ENCODE data around the gene CFAP46. TPM values are rescaled to one million over a fixed set of nuclear protein-coding genes. Genes with fewer than 3 reads are reported as not detected.

Gene CFAP46
- total and polyA plus RNA-seq, 3 experiments from 2014 or later = 0.09 TPM; not detected in 2

DNA sequence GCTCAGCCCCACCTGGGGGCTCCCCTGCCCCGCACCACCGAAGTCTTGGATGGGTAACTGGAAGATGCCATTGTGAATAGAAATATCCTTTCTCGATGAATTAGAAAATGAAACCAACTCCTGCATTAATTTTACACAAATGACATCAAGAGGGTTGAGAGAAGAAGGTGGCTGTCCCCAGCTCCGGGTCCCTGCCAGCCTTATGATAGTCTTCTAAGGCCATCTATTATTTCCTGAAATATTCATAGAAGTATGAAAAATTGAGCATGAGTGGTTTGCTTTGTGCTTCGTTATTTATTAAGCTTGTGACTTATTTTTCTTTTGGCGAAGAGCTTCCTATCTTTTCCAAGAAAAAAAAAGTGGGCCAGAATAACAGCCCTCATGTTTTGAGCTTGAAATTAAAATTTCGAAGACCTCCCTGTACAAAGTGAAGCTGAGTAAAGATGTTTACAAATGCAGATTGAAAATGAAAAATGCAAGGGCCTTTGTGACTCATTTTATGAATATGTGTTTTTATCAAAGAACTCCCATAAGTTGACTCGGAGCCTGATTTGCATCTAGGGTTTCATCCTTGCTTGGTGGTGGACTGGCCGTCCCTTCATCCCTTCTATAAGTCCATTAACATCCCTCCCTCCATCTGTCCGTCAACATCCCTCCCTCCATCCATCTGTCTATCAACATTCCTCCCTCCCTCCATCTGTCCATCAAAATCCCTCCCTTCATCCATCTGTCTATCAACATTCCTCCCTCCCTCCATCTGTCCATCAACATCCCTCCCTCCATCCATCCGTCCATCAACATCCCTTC, 20.5 kb upstream of the CFAP46 start:
- Mint-ChIP-seq H3K9me3 (no peaks in the 10 kb centered on the region), H3K4me3 (peak overlapping the region; percentile 90 to 99 (median 95)), H3K27me3 (peaks cover 5 to 8% of the 10 kb centered on the region in 2 donors), H3K4me1 (peaks cover 14 to 21% (median 16%) of the 10 kb centered on the region in 3 donors), H3K36me3 (peaks cover 0 to 3% (median 0%) of the 10 kb centered on the region in 3 donors), H3K27ac (peak overlapping the region in 6 of 8 donors; percentile 82 to 94 (median 90))
- DNase-seq = no peak
- ChIA-PET CTCF (interaction anchor here (0.9 to 1.4 kb wide), 2 partner anchors 10 to 13 kb away, joined by 3 to 4 read pairs; no protein-coding TSS in a partner anchor), POLR2A (no interaction called here)
- no peaks in the 10 kb centered on the region for H3K27me3 ChIP-seq (ENCODE audit: insufficient read depth, low read length, poor library complexity, severe bottlenecking)
- H3K4me3 ChIP-seq (ENCODE audit: low read length) = peak overlapping the region; percentile 66
- peak overlapping the region; percentile 35 for H3K27ac ChIP-seq (ENCODE audit: low read depth, low read length)
- H3K4me1 ChIP-seq (ENCODE audit: insufficient read depth, low read length) = no peaks in the 10 kb centered on the region
- H3K36me3 ChIP-seq (ENCODE audit: insufficient read depth, low read length) = no peaks in the 10 kb centered on the region
- no peaks in the 10 kb centered on the region for H3K9me3 ChIP-seq (ENCODE audit: low read length)

DNA sequence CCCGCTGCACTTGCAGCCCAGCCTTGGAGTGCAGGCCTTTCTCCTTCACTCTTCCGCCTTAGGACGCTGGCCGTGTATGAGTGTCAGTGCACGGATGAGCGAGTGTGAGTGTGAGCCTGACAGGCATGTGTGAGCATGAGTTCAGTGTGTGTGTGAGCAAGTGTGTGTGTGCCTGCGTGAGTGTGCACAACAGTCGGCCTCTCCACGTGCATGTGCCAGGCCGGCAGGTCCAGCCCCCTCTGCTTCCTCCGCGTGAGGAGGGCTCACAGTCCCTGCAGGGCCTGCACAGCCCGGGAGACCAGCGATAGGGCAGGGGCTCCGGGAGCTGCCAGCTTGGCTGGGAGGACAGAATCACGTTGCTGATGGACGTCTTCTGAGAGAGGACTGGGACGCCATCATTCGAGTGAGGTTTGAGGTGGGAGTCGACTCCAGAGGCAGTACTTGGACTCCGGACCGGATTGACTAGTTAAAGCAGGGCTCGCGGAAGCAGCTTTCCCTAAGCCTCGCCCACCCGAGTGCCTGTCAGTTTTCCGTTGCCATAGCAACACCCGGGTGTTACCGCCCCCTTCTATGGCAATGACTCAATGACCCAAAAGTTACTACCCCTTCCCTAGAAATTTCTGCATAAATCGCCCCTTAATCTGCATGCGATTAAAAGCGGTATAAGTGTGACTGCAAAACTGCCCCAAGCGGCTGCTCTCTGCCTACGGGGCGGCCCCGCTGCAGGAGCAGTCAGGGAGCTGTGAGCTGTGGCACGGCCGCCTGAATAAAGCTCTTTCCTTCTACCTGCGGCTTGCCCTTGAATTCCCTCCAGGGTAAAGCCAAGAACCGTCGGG, 19.6 kb upstream of the CFAP46 start:
- Mint-ChIP-seq H3K36me3 (peaks cover 0 to 3% (median 0%) of the 10 kb centered on the region in 3 donors), H3K9me3 (no peaks in the 10 kb centered on the region), H3K4me1 (peaks cover 14 to 21% (median 16%) of the 10 kb centered on the region in 3 donors), H3K27me3 (peaks cover 5 to 8% of the 10 kb centered on the region in 2 donors), H3K27ac (peak overlapping the region in 6 of 8 donors; percentile 82 to 94 (median 90)), H3K4me3 (peak overlapping the region; percentile 90 to 99 (median 95))
- ChIA-PET POLR2A (no interaction called here), CTCF (interaction anchor here (0.9 to 1.4 kb wide), 2 partner anchors 9 to 12 kb away, joined by 3 to 4 read pairs; no protein-coding TSS in a partner anchor)
- DNase-seq = peak; percentile 42 to 80 (median 49)
- Histone ChIP-seq H3K4me1 (ENCODE audit: insufficient read depth, low read length) (no peaks in the 10 kb centered on the region), H3K27ac (ENCODE audit: low read depth, low read length) (peak overlapping the region; percentile 35), H3K27me3 (ENCODE audit: insufficient read depth, low read length, poor library complexity, severe bottlenecking) (no peaks in the 10 kb centered on the region), H3K9me3 (ENCODE audit: low read length) (no peaks in the 10 kb centered on the region), H3K4me3 (ENCODE audit: low read length) (peak overlapping the region; percentile 66), H3K36me3 (ENCODE audit: insufficient read depth, low read length) (no peaks in the 10 kb centered on the region)

GRCh38 chr10:132961420-132961786, 19.0 kb upstream of the CFAP46 start:
- POLR2A ChIA-PET = no interaction called here
- Mint-ChIP-seq H3K4me3 (peak overlapping the region; percentile 28 to 73 (median 52)), H3K27ac (no peak overlapping the region), H3K9me3 (no peaks in the 10 kb centered on the region), H3K36me3 (peaks cover 0 to 3% (median 0%) of the 10 kb centered on the region in 3 donors), H3K4me1 (peaks cover 14 to 21% (median 16%) of the 10 kb centered on the region in 3 donors), H3K27me3 (peaks cover 5 to 7% of the 10 kb centered on the region in 2 donors)
- H3K36me3 ChIP-seq (ENCODE audit: insufficient read depth, low read length) = no peaks in the 10 kb centered on the region
- no peak overlapping the region for H3K4me3 ChIP-seq (ENCODE audit: low read length)
- no peaks in the 10 kb centered on the region for H3K9me3 ChIP-seq (ENCODE audit: low read length)
- no peaks in the 10 kb centered on the region for H3K4me1 ChIP-seq (ENCODE audit: insufficient read depth, low read length)
- H3K27me3 ChIP-seq (ENCODE audit: insufficient read depth, low read length, poor library complexity, severe bottlenecking) = no peaks in the 10 kb centered on the region
- no peak for DNase-seq
- no peak overlapping the region for H3K27ac ChIP-seq (ENCODE audit: low read depth, low read length)
- CTCF ChIA-PET = interaction anchor here (1.4 kb wide), 1 partner anchor 9 kb away, joined by 4 read pairs; no protein-coding TSS in a partner anchor

- POLR2A ChIA-PET = no interaction called here
- H3K9me3 Mint-ChIP-seq = no peaks in the 10 kb centered on the region
- peak overlapping the region in 1 of 8 donors; percentile 60 for H3K27ac Mint-ChIP-seq
- peaks cover 3 to 5% of the 10 kb centered on the region in 2 donors for H3K27me3 Mint-ChIP-seq
- no peak overlapping the region for H3K4me3 ChIP-seq (ENCODE audit: low read length)
- H3K4me3 Mint-ChIP-seq = peak overlapping the region; percentile 28 to 73 (median 52)
- H3K4me1 ChIP-seq (ENCODE audit: insufficient read depth, low read length) = no peaks in the 10 kb centered on the region
- no peak for DNase-seq
- peaks cover 0 to 3% (median 0%) of the 10 kb centered on the region in 3 donors for H3K36me3 Mint-ChIP-seq
- H3K4me1 Mint-ChIP-seq = peaks cover 12 to 21% (median 16%) of the 10 kb centered on the region in 3 donors
- CTCF ChIA-PET = no interaction called here
- no peaks in the 10 kb centered on the region for H3K36me3 ChIP-seq (ENCODE audit: insufficient read depth, low read length)
- no peaks in the 10 kb centered on the region for H3K9me3 ChIP-seq (ENCODE audit: low read length)
- H3K27me3 ChIP-seq (ENCODE audit: insufficient read depth, low read length, poor library complexity, severe bottlenecking) = no peaks in the 10 kb centered on the region
- H3K27ac ChIP-seq (ENCODE audit: low read depth, low read length) = no peak overlapping the region
Measured at GRCh38 chr10:132960631-132961419, 18.5 kb upstream of the CFAP46 start.

DNA sequence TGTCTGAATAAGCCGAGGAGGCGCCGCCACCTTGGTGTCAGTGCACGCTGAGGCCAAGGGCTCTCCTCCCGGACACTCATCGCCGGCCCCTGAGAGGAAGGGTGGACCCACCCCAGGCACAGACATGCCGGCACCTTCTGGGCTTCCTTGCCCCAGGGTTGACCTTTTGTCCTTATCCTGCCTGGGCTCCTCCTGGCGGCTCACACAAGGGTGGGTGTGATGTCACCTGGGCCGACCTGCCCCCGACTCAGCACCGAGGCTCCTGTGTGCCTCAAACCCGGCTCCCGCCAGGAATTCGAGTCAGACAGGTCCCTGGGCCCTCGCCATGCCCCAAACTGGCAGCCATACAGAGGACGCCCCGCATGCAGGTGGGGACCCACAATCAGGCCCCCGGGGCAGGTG, 17.7 kb upstream of the CFAP46 start:
- Mint-ChIP-seq H3K4me1 (peaks cover 10 to 16% (median 15%) of the 10 kb centered on the region in 3 donors), H3K27ac (no peak overlapping the region), H3K9me3 (no peaks in the 10 kb centered on the region), H3K4me3 (no peak overlapping the region), H3K27me3 (peaks cover 0 to 2% of the 10 kb centered on the region in 2 donors), H3K36me3 (peaks cover 0 to 3% (median 0%) of the 10 kb centered on the region in 3 donors)
- Histone ChIP-seq H3K9me3 (ENCODE audit: low read length) (no peaks in the 10 kb centered on the region), H3K36me3 (ENCODE audit: insufficient read depth, low read length) (no peaks in the 10 kb centered on the region), H3K4me1 (ENCODE audit: insufficient read depth, low read length) (no peaks in the 10 kb centered on the region), H3K27ac (ENCODE audit: low read depth, low read length) (no peak overlapping the region), H3K4me3 (ENCODE audit: low read length) (no peak overlapping the region), H3K27me3 (ENCODE audit: insufficient read depth, low read length, poor library complexity, severe bottlenecking) (no peaks in the 10 kb centered on the region)
- POLR2A ChIA-PET = no interaction called here
- no peak for DNase-seq
- CTCF ChIA-PET = no interaction called here

GRCh38 chr10:132959559-132959961, 17.2 kb upstream of the CFAP46 start:
- Histone ChIP-seq H3K27ac (ENCODE audit: low read depth, low read length) (no peak overlapping the region), H3K9me3 (ENCODE audit: low read length) (no peaks in the 10 kb centered on the region), H3K4me1 (ENCODE audit: insufficient read depth, low read length) (no peaks in the 10 kb centered on the region), H3K27me3 (ENCODE audit: insufficient read depth, low read length, poor library complexity, severe bottlenecking) (no peaks in the 10 kb centered on the region), H3K36me3 (ENCODE audit: insufficient read depth, low read length) (no peaks in the 10 kb centered on the region), H3K4me3 (ENCODE audit: low read length) (no peak overlapping the region)
- ChIA-PET POLR2A (no interaction called here), CTCF (no interaction called here)
- DNase-seq = no peak
- Mint-ChIP-seq H3K4me3 (no peak overlapping the region), H3K27me3 (peaks cover under 1 to 2% of the 10 kb centered on the region in 2 donors), H3K9me3 (no peaks in the 10 kb centered on the region), H3K27ac (no peak overlapping the region), H3K4me1 (peaks cover 10 to 16% (median 15%) of the 10 kb centered on the region in 3 donors), H3K36me3 (peaks cover 0 to 3% (median 0%) of the 10 kb centered on the region in 3 donors)

DNA sequence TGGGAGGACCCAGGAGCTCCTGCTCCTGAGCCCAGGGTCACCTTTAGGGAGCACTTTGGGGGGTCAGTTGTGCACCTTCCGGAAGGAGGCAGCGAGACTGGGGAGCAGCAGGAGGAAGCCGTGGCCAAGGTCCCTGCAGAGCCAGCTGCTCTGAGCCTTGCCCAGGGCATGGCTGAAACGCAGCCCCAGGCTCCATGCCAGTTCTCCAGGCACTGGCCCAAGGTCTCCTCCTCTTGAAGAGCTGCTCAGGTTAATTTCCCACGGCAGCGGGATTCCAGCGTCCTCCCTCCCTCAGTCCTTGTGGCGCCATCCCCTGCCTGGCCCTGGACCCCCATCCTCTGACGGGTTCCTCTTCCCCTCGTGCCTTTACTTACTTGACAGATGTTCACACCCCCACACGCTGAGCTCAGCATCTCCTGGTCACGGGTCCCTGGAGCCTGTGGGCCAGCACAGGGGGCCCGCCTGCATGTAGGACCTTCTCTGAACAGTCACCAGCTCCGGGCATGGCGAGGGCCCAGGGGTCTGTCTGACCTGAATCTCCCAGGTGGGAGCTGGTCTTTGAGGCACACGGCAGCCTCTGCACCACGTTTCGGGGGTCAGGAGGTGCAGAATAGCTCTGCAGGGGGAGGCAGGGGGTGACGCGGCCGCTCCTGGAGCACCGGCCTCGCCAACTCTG, 16.7 kb upstream of the CFAP46 start:
- Histone ChIP-seq H3K4me1 (ENCODE audit: insufficient read depth, low read length) (no peaks in the 10 kb centered on the region), H3K27me3 (ENCODE audit: insufficient read depth, low read length, poor library complexity, severe bottlenecking) (no peaks in the 10 kb centered on the region), H3K27ac (ENCODE audit: low read depth, low read length) (no peak overlapping the region), H3K9me3 (ENCODE audit: low read length) (no peaks in the 10 kb centered on the region), H3K4me3 (ENCODE audit: low read length) (no peak overlapping the region), H3K36me3 (ENCODE audit: insufficient read depth, low read length) (no peaks in the 10 kb centered on the region)
- DNase-seq = no peak
- Mint-ChIP-seq H3K4me1 (peaks cover 10 to 16% (median 14%) of the 10 kb centered on the region in 3 donors), H3K9me3 (no peaks in the 10 kb centered on the region), H3K36me3 (peaks cover 0 to 3% (median 0%) of the 10 kb centered on the region in 3 donors), H3K27ac (no peak overlapping the region), H3K4me3 (peak overlapping the region in 1 of 7 donors; percentile 54), H3K27me3 (peaks cover 2 to 5% of the 10 kb centered on the region in 2 donors)
- POLR2A ChIA-PET = no interaction called here
- CTCF ChIA-PET = interaction anchor here (0.6 kb wide), 1 partner anchor 54 kb away, joined by 3 read pairs; no protein-coding TSS in a partner anchor

Measured in CD8-positive, alpha-beta memory T cell (primary cell).